B cell (primary cell): ENCODE results near the gene UCHL3. TPM values are rescaled to one million over a fixed set of nuclear protein-coding genes. Genes with fewer than 3 reads are reported as not detected.

Source experiments
- ATAC-seq: fragments of 200-7000 bp; cut with Tn5 transposase; one replicate; pipeline ENCODE4 v1.10.0; 2021; ENCODE audit warnings: low read depth, mild to moderate bottlenecking, moderate number of reproducible peaks, moderate library complexity
- CTCF ChIA-PET: fragments of 350-600 bp; sonication (Branson Sonifier 250); formaldehyde crosslinking; loops from one replicate; lab custom pipeline; 2021; ENCODE audit warnings: antibody characterized with exemption, inconsistent platforms; lab: Charles Lee
- POLR2A ChIA-PET: fragments of 350-600 bp; sonication (Branson Sonifier 250); formaldehyde crosslinking; loops from one replicate; lab custom pipeline; 2021; ENCODE audit warnings: antibody characterized with exemption; lab: Charles Lee
- DNase-seq: peaks from one replicate; pipeline ENCODE4 v3.0.0; 2013
- H2AFZ ChIP-seq: 2 replicates; pipeline ENCODE4 v1.6.1; 2012; ENCODE audit warnings: mild to moderate bottlenecking, low read depth, low read length; ENCODE audit not compliant: insufficient read depth, poor library complexity, severe bottlenecking
- H3K27ac ChIP-seq, 2 donors: 1 replicate in 1 of 2; 2 replicates in 1 of 2; pipeline ENCODE4 v1.5.1; 2012 to 2013; ENCODE audit warnings: low read length in 2 of 2, mild to moderate bottlenecking in 2 of 2, moderate library complexity in 1 of 2
- H3K27me3 ChIP-seq, 4 experiments: fragments of 200-600 bp in 1 of 4; sonication (generic) in 1 of 4; replicated peaks in 1 of 4; 1 replicate in 2 of 4; 2 replicates in 2 of 4; pipeline versions ENCODE4 v1.6.1 to v1.7.0; 2013 to 2016; ENCODE audit warnings: low read length in 3 of 4, mild to moderate bottlenecking in 2 of 4, mixed read lengths in 1 of 4, moderate library complexity in 1 of 4; ENCODE audit not compliant: insufficient read depth in 4 of 4, control insufficient read depth in 3 of 4; ENCODE audit errors: control extremely low read depth in 1 of 4
- H3K36me3 ChIP-seq, 2 experiments: replicated peaks in 1 of 2; 1 replicate in 1 of 2; 2 replicates in 1 of 2; pipeline versions ENCODE4 v1.6.1 to v1.7.1; 2013; ENCODE audit warnings: low read length in 1 of 2; ENCODE audit not compliant: insufficient read depth in 2 of 2, control insufficient read depth in 1 of 2; ENCODE audit errors: control extremely low read depth in 1 of 2, extremely low read depth in 1 of 2
- H3K4me1 ChIP-seq, 2 donors: fragments of 200-600 bp in 1 of 2; sonication (generic) in 1 of 2; 1 replicate in 1 of 2; 2 replicates in 1 of 2; pipeline versions ENCODE4 v1.5.1 to v1.6.1; 2013 to 2017; ENCODE audit warnings: low read length in 2 of 2; ENCODE audit not compliant: control insufficient read depth in 2 of 2, insufficient read depth in 2 of 2
- H3K4me2 ChIP-seq: replicated peaks from 2 replicates; pipeline ENCODE3; 2012; ENCODE audit warnings: mild to moderate bottlenecking, low read depth, low read length; ENCODE audit not compliant: poor library complexity, severe bottlenecking
- H3K4me3 ChIP-seq, 5 experiments: fragments of 200-600 bp in 1 of 5; sonication (generic) in 1 of 5; 1 replicate in 3 of 5; 2 replicates in 2 of 5; pipeline versions ENCODE4 v1.5.1 to v1.7.0; 2011 to 2016; ENCODE audit warnings: low read length in 4 of 5, mild to moderate bottlenecking in 4 of 5, low read depth in 2 of 5, control low read depth in 1 of 5, moderate library complexity in 1 of 5; ENCODE audit not compliant: insufficient read depth in 1 of 5; ENCODE audit errors: control extremely low read depth in 1 of 5, extremely low read depth in 1 of 5
- H3K79me2 ChIP-seq: fragments of 200-600 bp; sonication (generic); one replicate; pipeline ENCODE4 v1.6.0; 2016; ENCODE audit warnings: low read length; ENCODE audit not compliant: control insufficient read depth, insufficient read depth
- H3K9ac ChIP-seq: fragments of 200-600 bp; sonication (generic); 2 replicates; pipeline ENCODE4 v1.6.1; 2017; ENCODE audit warnings: mild to moderate bottlenecking, low read length, moderate library complexity
- H3K9me3 ChIP-seq, 3 donors: one replicate each; pipeline versions ENCODE4 v1.6.1 to v1.7.1; 2013; ENCODE audit warnings: low read length in 2 of 3; ENCODE audit not compliant: control insufficient read depth in 2 of 3, insufficient read depth in 1 of 3; ENCODE audit errors: control extremely low read depth in 1 of 3
- H4K20me1 ChIP-seq: 2 replicates; pipeline ENCODE4 v1.6.0; 2012; ENCODE audit warnings: mild to moderate bottlenecking, low read length; ENCODE audit not compliant: insufficient read depth, control insufficient read depth, poor library complexity, severe bottlenecking
- H3K27ac Mint-ChIP-seq: one replicate; pipeline ENCODE4 v1.8.0; 2021; ENCODE audit warnings: mixed read lengths
- H3K27me3 Mint-ChIP-seq: one replicate; pipeline ENCODE4 v1.8.0; 2021; ENCODE audit warnings: mixed read lengths
- H3K4me1 Mint-ChIP-seq: one replicate; pipeline ENCODE4 v1.8.0; 2021; ENCODE audit warnings: mixed read lengths
- H3K4me3 Mint-ChIP-seq: one replicate; pipeline ENCODE4 v1.8.0; 2021; ENCODE audit warnings: mixed read lengths
- H3K9me3 Mint-ChIP-seq: one replicate; pipeline ENCODE4 v1.8.0; 2022; ENCODE audit warnings: mixed read lengths; ENCODE audit not compliant: insufficient read depth
- EZH2 ChIP-seq: IDR thresholded peaks from 2 replicates; pipeline ENCODE4 v1.6.1; 2012; ENCODE audit warnings: borderline replicate concordance, low read depth, mild to moderate bottlenecking, moderate library complexity, low read length; ENCODE audit not compliant: insufficient read depth, poor library complexity, severe bottlenecking
- WGBS: methylation state at CpG from one replicate; pipeline ENCODE4 v1.1.5; 2013; ENCODE audit warnings: missing lambda C conversion rate; ENCODE audit not compliant: insufficient coverage; 5-methylcytosine and 5-hydroxymethylcytosine counted together
- intact Hi-C: fragments of 100-400 bp; cut with micrococcal nuclease; formaldehyde crosslinking; loops from one replicate; pipeline ENCODE4 v1.10.0; 2022
- polyA plus RNA-seq: library from polyadenylated mRNA; depleted of rRNA; stranded (reverse); fragments of >200 nt; gene quantifications from 2 replicates; pipeline ENCODE4 v1.2.3, GENCODE V29; 2012
- total RNA-seq, 2 donors: library from RNA; stranded (reverse); fragments of 120-200 nt in 1 of 2; gene quantifications; 1 replicate in 1 of 2; 2 replicates in 1 of 2; pipeline versions ENCODE4 v1.2.3 to v1.2.4, GENCODE V29; 2013 to 2022
- TF ChIP-seq, protein P1 (sequence below): fragments of 200-600 bp; IDR thresholded peaks from one replicate; pipeline ENCODE4 v1.8.0; 2022; ENCODE audit warnings: antibody characterized with exemption, mild to moderate bottlenecking

Gene UCHL3
- total and polyA plus RNA-seq, 2 donors (not counting 1 experiment from before 2014, with no cell fraction given) = 13.3 to 13.5 TPM

DNA sequence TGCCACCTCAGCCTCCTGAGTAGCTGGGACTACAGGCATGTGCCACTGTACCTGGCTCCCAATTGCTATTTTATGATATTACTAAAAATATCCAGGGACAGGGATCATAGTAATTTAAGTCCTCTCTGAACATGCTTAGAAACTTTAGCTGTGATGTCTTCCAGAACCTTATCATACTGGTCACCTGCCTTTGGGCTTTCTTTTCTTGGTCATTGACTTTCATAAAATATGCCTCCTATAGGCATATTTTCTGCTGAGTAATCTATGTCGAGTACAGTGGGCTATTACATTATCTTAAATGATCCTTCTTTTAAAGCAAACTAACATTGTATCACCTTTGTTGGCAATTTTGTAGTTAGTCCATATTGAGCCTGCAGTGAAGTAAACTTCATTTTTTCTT is 6.2 kb downstream of the UCHL3 start:
- no CpG with 5 or more reads among the region's 1 CpG for WGBS
- H3K27ac Mint-ChIP-seq = no peak overlapping the region
- CTCF ChIA-PET = no interaction called here
- Histone ChIP-seq H4K20me1 (no peaks in the 10 kb centered on the region), H3K27me3 (no peaks in the 10 kb centered on the region), H3K36me3 (peaks cover 0 to 8% of the 10 kb centered on the region in 2 experiments), H3K9ac (no peak overlapping the region), H3K4me1 (peaks cover 0 to 7% of the 10 kb centered on the region in 2 donors), H3K4me3 (no peak overlapping the region), H3K9me3 (no peaks in the 10 kb centered on the region), H3K27ac (no peak overlapping the region), H2AFZ (no peak overlapping the region), H3K4me2 (no peak overlapping the region), H3K79me2 (peaks cover 36% of the 10 kb centered on the region)
- TF ChIP-seq, protein P1, sequence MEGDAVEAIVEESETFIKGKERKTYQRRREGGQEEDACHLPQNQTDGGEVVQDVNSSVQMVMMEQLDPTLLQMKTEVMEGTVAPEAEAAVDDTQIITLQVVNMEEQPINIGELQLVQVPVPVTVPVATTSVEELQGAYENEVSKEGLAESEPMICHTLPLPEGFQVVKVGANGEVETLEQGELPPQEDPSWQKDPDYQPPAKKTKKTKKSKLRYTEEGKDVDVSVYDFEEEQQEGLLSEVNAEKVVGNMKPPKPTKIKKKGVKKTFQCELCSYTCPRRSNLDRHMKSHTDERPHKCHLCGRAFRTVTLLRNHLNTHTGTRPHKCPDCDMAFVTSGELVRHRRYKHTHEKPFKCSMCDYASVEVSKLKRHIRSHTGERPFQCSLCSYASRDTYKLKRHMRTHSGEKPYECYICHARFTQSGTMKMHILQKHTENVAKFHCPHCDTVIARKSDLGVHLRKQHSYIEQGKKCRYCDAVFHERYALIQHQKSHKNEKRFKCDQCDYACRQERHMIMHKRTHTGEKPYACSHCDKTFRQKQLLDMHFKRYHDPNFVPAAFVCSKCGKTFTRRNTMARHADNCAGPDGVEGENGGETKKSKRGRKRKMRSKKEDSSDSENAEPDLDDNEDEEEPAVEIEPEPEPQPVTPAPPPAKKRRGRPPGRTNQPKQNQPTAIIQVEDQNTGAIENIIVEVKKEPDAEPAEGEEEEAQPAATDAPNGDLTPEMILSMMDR = no peak
- no peak for TF ChIP-seq EZH2
- ATAC-seq (no peak), DNase-seq (no peak)
- no peak overlapping the region for H3K4me3 Mint-ChIP-seq
- POLR2A ChIA-PET = no interaction called here
- H3K9me3 Mint-ChIP-seq = no peaks in the 10 kb centered on the region
- intact Hi-C loops = no loop called here
- no peaks in the 10 kb centered on the region for H3K27me3 Mint-ChIP-seq
- peaks cover 34% of the 10 kb centered on the region for H3K4me1 Mint-ChIP-seq

DNA sequence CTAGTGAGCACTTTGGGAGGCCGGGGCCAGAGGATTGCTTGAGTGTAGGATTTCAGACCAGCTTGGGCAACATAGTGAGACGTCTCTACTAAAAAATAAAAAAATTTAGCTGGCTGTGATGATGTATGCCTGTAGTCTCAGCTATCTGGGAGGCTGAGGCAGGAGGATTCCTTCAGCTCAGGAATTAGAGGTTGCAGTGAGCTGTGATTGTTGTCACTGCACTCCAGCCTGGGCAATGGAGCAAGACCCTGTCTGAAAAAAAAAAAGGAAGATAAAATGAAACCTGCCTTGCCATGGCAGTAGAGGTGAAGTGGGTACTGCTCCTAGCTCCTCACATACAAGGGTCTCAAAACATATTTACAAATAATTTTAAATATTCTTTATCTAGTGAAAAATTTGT is 7.4 kb downstream of the UCHL3 start:
- POLR2A ChIA-PET = interaction anchor here (1.1 kb wide), 1 partner anchor 13 kb away, joined by 3 read pairs; no protein-coding TSS in a partner anchor
- Histone ChIP-seq H3K79me2 (peaks cover 25% of the 10 kb centered on the region), H3K36me3 (peaks cover 0 to 8% of the 10 kb centered on the region in 2 experiments), H3K4me2 (no peak overlapping the region), H3K9ac (no peak overlapping the region), H3K27ac (no peak overlapping the region), H3K4me3 (no peak overlapping the region), H2AFZ (no peak overlapping the region), H4K20me1 (no peaks in the 10 kb centered on the region), H3K9me3 (no peaks in the 10 kb centered on the region), H3K4me1 (peaks cover 0 to 5% of the 10 kb centered on the region in 2 donors), H3K27me3 (no peaks in the 10 kb centered on the region)
- no peak for ATAC-seq
- no CpG with 5 or more reads among the region's 2 CpGs for WGBS
- H3K4me1 Mint-ChIP-seq = peaks cover 31% of the 10 kb centered on the region
- CTCF ChIA-PET = no interaction called here
- DNase-seq = no peak
- TF ChIP-seq, protein P1 = no peak
- TF ChIP-seq EZH2 = no peak
- H3K27ac Mint-ChIP-seq = no peak overlapping the region
- H3K4me3 Mint-ChIP-seq = no peak overlapping the region
- no peaks in the 10 kb centered on the region for H3K9me3 Mint-ChIP-seq
- H3K27me3 Mint-ChIP-seq = no peaks in the 10 kb centered on the region
- intact Hi-C loops = no loop called here
